NCI-H1436 (cell line): ENCODE data around the gene ACSL5.
"Not testable (repeated sequence)": the region's sequence is repeated elsewhere in the genome, so short reads cannot be mapped to it uniquely, and the experiment has no call there.

Experiments used
- DNase-seq: peaks from one replicate; lab custom pipeline; 2025; lab: John Stamatoyannopoulos, UW

ACSL5 gene

DNA sequence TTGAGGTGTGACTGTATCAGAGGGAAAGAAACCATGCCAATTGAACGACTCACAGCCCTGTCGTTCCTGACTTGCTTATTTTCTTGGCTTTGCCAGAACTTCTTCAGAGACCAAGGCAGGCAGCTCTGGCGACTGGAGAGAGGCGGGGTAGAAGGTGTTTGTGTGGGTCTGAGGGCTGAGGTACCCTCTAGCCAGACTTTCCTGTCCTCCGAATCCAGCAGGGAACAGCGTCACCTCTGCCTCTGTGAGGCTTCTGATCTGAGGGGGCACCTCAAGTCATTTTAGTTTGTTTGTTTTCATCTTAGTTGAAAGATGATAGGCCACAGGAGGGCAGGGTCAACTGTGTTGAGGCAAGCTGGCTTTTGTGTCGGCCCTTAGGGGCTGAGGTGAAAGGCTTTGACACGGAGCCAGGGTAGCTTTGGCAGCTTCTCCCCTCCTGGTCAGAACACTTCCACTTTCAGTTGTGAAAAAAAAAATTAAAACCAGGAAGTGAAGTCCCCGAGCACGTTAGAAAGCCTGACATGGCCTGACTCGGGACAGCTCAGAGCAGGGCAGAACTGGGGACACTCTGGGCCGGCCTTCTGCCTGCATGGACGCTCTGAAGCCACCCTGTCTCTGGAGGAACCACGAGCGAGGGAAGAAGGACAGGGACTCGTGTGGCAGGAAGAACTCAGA is 1.9 kb downstream of the ACSL5 start:
- DNase-seq: no peak

DNA sequence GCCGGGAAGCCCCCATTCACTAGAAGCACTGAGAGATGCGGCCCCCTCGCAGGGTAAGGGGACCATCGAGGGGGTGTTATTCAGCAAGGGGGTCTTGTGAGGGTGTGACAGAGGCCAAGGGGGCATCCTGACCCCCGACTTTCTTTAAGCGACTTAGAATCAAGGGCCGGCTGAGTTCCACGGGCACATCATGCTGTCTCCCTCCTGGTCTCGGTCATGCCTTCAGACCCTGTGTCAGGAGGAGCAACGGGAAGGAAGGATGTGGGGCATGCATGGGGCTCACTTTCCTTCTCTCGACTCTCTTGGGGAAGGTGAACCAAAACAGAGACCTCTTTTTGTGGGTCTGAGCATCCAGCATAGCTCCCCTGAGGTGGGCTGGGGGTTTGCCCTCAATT is 2.5 kb downstream of the ACSL5 start:
- no peak for DNase-seq

DNA sequence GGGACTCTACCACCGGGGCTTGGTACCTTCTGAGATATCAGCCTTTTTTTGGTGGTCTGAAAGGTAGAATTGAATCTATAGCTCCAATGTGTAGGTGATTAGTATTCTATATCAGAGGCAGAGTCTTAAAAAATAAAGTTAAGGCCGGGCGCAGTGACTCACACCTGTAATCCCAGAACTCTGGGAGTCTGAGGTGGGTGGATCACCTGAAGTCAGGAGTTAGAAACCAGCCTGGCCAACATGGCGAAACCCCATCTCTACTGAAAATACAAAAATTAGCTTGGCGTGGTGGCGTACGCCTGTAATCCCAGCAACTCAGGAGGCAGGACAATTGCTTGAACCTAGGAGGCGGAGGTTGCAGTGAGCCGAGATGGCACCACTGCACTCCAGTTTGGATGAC is 3.2 kb downstream of the ACSL5 start:
- DNase-seq: not testable (repeated sequence)

DNA sequence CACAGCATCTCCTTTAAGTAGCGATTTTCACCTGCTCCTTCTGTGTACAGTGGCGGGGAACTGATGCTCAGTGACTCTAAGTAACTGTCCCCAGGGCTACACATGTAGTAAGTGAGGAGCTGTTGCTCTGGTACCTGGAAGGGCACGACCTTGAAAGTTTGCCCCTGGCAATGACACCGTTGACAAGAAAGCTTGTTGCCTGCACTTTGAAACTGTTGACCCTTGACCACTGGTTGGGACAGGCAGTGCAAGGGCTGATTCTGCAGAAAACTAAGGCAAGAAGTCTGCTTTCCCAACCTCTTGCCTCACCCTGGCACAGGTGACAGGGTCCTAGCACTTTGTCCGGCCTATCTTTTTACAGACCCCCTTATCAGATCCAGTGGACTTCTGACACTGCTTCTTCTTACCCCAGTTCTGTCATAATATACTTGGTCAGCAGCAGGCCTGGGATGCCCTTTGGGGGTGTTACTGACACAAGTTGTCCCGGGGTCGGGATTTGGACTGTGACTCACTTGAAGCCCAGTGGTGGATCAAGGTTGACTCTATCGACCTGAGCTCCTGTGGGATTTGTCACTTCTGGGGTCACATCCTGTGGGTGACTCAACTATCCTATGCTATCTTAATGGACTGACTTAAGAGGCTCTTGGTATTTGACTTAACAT is 5.8 kb downstream of the ACSL5 start:
- no peak for DNase-seq

DNA sequence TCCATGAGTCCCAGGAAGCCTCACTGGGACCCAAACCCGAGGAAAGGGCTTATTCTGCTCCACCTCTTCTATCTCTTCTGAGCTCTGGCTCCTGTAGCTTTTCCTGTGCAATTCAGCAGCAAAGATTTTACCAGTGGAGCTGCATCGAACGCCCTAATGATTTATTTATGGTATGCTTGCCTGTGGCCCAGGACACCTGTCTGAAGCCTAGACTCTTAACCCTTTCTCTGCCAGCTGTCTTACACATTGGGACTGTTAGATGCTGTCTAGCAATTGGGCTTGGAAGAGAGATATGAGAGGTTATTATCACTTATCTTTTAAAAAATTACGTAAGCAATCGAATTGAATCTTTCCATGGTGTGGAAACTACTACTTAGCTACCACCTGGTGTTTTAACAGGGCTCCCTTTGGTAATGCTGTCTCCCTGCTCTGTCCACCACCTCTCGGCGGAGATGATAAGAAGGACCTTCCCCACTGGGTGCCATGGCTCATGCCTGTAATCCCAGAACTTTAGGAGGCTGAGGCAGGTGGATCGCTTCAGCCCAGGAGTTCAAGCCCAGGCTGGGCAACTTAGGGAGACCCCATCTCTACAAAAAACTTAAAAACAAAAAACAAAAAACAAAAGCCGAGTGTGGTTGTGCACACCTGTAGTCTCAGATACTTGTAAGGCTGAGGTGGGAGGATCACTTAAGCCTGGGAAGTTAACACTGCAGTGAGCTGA is 8.8 kb downstream of the ACSL5 start:
- no peak for DNase-seq

DNA sequence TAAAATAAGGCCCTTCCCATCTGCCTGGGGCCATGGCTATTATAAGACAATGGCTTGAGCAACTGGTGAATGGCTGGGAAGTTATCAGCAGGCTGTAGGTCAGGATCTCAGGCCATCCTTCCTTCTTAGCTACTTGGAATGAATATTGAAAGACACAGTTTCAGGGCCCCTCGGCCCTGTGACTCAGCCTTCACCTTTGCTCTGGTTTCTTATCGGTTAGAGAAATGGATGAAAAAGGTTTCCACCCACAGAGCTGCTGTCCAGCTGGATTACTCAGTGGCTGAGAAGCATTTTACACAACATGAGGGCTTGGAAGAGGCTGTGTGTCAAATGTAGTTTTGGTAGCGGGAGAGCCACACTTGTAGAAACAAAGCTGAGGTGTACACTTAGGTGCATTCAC is 9.4 kb downstream of the ACSL5 start:
- no peak for DNase-seq

DNA sequence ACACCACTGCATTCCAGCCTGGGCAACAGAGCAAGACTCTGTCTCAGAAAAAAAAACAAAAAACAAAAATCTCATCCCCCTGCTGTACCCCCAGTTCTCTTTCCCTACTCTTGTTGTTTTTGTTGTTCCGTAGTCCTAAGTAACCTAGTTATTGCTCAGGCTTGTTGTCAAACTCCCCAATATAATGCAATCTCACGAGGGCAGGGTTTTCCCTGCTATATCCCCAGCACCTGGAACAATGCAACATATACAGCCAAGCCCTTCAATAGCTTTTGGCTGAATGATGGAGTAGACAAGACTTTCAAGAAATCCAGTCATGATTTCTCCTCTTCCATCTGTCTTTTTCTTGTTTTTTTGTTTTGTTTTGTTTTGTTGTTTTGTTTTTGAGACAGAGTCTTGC is 10.2 kb downstream of the ACSL5 start:
- no peak for DNase-seq

DNA sequence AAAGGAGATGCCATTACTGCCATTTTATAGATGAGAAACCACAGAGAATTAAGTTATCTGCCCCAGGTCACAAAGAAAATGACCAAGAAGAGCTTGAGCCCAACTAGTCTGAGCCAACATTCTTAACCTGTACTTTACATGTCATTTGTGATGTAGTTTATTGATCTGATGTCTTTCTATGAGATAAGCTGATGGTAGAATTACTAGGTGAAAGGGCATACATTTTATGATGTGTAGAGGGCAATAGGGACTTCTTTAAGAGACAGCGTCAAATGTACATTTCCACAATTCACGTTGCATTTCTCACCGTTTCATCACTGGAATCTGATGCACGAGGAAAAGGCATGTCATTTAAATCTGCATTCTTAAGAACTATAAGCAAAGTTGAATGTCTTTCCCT is 11.3 kb downstream of the ACSL5 start:
- DNase-seq: no peak

DNA sequence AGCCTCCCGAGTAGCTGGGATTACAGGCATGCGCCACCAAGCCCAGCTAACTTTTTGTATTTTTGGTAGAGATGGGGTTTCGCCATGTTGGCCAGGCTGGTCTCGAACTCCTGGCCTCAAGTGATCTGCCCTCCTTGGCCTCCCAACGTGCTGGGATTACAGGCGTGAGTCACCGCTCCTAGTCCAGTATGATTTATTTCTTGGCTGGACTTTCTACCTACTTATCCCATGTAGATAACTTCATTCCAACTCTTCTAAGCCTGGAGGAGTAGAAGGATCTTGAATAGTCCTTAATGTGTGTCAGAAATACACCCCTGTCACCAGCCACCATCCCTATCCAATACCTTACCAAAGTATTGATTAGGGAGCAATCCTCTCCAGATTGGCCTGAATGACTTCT is 14.1 kb downstream of the ACSL5 start:
- DNase-seq: not testable (repeated sequence)

DNA sequence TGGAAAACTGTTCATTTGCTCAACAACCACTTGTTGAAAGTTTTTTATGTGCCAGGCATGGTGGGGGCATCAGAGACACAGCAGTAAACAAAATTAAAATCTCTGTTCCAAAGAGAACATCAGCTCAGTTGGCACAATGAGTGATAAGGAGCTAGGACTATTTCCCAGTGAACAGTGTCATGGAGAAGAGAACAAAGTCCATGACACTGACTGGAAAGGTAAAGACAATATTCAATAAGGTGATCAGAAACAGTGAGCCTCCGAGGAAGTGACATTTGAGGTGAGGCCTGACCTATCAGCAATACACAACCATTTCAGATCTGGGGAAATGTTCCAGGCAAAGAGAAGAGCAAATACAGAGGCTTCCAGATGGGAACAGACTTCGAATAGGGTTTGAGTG is 14.6 kb downstream of the ACSL5 start:
- no peak for DNase-seq

DNA sequence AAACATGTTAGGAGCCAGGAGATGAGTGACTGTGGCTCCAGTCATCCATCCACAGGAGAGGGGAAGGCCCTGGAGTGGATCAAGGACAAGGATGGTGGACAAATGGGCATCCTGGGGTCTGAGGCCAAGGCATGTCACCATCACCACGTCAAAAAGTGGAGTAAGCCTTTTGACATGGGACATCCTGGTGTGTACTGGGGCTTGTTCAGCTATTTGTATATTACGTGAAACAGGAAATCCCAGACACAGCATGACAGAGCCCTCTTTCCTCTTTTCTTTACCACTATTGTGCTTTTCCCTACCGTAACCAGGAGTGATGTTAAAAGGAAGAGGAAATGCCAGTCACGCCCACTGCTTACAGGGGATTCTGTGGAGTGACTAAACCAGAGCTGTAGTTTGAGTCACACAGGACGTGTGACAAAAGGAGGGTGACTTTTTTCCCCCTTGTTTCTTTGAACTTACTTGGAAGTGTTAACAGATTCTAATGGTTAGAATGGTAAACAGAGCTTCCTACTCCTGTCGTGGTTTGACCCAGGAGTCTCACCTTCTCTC is 15.4 kb downstream of the ACSL5 start:
- DNase-seq: no peak

DNA sequence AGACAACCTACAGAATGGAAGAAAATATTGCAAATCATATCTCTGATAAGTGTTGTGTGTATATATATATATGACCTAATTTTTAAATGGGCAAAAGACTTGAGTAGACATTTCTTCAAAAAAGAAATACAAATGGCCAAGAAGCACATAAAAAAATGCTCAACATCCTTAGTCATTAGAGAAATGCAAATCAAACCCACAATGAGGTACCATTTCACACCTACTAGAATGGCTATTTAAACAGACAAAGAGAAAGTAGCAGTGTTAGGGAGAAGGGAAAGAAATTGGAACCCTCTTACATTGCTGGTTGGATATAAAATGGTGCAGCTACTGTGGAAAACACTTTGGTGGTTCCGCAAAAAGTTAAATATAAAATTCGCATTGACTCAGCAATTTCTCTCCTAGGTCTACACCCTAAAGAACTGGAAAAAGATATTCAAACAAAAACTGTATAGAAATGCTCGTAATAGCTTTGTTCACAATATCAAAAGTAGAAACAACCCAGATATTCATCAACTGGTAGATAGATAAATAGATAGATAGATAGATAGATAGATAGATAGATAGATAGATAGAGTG is 16.3 kb downstream of the ACSL5 start:
- DNase-seq: no peak

DNA sequence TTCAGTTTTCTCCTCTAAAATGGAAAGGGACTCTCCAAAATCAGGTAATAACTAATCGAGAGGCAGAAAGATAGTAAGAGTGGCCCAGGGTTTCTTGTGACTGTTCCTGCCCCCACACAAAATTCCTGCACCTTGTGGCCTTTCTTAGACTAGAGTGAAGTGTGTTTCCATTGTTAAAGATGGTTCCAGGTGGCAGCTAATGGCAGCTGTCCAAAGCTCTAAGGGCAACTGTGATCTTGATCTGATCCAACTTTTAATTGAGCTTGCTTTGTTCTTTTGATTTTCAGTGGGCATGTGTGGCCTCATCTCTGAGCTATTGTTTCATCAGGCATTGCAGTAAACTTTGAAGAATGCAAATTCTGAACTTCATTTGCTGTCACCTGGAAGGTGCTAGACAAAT is 19.4 kb downstream of the ACSL5 start:
- no peak for DNase-seq

DNA sequence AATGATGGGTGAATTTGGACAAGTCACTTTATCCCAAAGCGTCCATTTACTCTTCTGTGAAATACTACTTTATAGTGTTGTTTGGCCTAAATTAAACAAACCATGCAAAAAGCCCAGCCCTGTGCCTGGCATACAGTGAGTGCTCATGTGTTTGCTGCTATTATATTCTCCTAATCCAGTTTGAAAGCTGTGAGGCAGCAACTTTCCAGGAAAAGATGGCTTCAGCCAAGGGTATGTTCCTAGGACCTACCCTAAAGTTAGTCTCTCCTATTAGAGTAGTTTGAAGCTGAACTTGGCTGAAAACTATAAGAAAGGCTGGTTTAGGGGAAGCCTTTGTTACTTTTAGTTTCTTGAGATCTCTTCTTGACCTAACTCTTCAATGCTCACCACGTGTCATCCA is 19.9 kb downstream of the ACSL5 start:
- no peak for DNase-seq

DNA sequence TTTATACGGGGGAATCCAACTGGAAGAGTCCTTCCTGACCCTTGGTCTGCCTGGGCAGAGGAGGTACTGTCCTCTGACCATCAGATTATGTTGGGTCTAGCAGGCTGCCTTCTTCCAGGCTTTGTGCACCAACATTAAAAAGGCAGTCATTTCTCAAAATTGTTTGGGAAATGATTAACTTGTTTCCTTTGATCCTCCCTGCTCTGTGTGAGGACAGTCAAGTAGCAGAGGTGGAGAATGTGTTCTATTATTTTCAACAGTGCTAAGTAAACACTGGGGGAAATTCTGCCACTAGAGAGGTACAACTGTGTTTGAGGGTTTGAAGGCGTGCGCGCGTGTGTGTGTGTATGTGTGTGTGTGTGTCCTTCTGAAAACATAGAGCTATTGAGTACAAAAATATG is 20.6 kb downstream of the ACSL5 start:
- no peak for DNase-seq

DNA sequence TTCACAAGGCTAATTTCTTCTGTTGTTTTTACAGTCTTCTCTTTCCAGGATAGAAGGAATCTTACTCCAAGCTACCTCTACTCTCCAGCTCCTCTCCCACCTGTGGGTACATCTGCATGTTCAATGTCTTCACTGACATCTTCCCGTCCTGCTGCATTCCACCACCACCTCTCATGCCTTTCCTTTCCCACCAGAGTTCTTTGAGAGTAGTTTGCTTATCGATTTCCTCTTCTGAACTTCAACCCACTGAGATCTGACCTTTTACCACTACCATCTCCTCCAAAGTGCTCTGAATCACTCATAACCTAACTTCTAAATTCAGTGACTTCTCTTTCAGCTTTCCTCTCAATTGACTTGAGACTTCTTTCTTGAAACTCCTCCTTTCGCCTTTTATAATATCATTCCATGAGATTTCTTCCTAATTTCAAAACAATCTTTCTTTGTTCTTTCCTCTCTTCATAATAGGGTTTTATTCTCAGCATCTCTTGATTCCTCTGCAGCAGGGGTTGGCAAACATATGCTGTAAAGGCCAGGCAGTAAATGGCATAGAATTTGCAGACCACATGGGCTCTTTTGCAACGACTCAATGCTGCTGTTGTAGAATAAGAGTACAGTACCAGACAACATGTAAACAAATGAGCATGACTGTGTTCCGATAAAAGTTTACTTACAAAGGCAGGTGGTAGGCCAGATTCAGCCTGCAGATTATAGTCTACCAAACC is 22.1 kb downstream of the ACSL5 start:
- DNase-seq: no peak

DNA sequence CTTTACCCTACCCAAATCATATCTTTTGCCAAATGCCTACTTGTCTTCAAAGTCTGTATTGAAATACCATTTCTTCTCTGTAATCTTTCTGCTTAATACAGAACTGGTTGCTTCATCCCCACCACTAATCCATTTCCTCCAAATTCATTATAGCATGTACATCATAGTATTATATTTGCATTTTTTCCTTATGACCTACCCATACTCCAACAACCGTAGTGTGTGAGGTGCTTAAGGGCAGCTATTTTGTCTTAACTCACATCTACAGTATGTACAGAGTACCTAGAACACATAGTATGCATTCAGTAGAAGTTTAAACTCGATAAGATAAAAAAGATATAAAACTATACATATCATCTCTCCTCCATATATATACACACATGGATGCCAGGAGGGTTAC is 23.7 kb downstream of the ACSL5 start:
- no peak for DNase-seq

DNA sequence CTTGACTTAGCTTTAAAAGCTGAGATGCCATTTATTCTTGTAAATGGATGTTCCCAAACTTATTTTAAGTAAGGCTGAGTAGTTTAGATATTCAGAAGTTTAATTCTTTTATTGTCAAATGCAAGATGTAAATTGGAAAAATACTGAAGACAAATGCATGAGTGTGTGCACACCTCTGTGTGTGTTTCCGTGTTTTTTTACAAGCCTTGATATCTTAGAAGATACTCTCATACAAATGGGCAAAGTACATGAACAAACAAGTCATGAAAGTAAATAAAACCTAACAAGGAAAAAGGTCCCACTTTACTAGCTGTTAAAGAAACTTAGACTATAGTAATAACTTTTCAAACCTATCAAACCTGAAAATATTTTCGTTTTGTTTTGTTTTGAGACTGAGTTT is 29.0 kb downstream of the ACSL5 start:
- DNase-seq: no peak

DNA sequence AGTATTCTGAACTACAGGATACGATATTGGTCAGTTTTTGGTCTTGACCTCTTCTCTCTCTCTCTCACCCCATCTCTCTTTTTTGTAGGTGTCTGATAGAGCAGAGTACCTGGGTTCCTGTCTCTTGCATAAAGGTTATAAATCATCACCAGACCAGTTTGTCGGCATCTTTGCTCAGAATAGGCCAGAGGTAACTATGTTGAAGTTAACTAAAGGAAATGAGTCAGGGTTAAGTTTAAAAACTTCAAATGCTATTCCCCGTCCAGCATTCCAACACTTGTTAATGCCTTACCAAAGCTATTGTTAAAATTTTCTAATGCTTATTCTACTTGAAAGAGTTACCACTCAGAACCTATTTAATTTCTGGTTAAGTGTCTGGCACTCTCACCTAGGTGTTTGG is 30.7 kb downstream of the ACSL5 start:
- no peak for DNase-seq

DNA sequence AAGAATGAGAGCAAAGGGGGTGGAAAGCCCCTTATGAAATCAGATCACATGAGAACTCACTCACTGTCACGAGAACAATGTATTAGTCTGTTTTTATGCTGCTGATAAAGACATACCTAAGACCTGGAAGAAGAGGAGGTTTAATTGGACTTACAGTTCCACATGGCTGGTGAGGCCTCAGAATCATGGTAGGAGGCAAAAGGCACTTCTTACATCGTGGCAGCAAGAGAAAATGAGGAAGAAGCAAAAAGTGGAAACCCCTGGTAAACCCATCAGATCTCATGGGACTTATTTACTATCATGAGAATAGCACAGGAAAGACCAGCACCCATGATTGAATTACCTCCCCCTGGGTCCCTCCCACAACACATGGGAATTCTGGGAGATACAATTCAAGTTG is 32.9 kb downstream of the ACSL5 start:
- DNase-seq: not testable (repeated sequence)

DNA sequence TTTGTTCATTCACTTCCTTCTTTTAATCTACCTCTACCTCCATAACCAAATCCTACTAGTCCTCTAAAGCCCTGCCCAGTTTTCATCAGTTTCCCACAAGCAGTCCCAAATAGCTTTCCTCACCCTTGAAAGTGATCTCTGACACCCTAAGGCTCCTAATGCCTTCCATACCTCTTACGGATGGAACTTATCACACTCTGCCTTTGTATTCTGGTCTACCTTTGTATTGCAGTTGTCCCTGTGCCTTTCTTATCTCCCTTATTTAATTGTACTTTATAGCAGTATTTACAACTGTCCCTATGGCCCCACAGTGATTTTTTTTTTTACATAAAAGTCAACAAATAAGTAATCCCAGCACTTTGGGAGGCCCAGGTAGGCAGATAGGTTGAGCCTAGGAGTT is 33.8 kb downstream of the ACSL5 start:
- no peak for DNase-seq

DNA sequence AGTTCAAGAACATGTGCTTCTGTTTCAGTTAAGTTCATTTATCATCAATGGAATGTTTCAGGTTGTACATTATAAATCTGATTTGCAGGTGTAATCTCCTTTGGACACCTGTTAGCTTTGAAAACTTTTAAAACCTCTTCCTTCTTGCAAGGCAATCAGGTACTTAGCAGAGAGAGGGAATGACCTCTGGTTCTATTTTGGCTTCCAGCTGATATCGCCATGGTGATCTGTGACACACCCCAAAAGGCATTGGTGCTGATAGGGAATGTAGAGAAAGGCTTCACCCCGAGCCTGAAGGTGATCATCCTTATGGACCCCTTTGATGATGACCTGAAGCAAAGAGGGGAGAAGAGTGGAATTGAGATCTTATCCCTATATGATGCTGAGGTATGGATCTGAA is 35.4 kb downstream of the ACSL5 start:
- DNase-seq: no peak
